ENCODE results near the gene KCNRG.
"Not testable (repeated sequence)": the region's sequence is repeated elsewhere in the genome, so short reads cannot be mapped to it uniquely, and the experiment has no call there.

Gene KCNRG

GRCh38 chr13:50012396-50013169, 2.7 kb upstream of the KCNRG start:
- DNase-seq: no peak

- no peak for DNase-seq
Measured at GRCh38 chr13:50014386-50014785, 858 bp upstream of the KCNRG start.

GRCh38 chr13:50015750-50016149, 506 bp downstream of the KCNRG start:
- no peak for DNase-seq

GRCh38 chr13:50016444-50016843, 1.2 kb downstream of the KCNRG start:
- no peak for DNase-seq

GRCh38 chr13:50017819-50018218, 2.6 kb downstream of the KCNRG start:
- no peak for DNase-seq

GRCh38 chr13:50025436-50025835, 10.2 kb downstream of the KCNRG start:
- no peak for DNase-seq

GRCh38 chr13:50026788-50027473, 11.7 kb downstream of the KCNRG start:
- no peak for DNase-seq

- no peak for DNase-seq
Measured at GRCh38 chr13:50030315-50030714, 15.1 kb downstream of the KCNRG start.

GRCh38 chr13:50033725-50034124, 18.5 kb downstream of the KCNRG start:
- DNase-seq: no peak

- no peak for DNase-seq
Measured at GRCh38 chr13:50037788-50038187, 22.5 kb downstream of the KCNRG start.

GRCh38 chr13:50038266-50038665, 23.0 kb downstream of the KCNRG start:
- DNase-seq: no peak

- no peak for DNase-seq
Measured at GRCh38 chr13:50052478-50052877, 37.2 kb downstream of the KCNRG start.

GRCh38 chr13:50053844-50054243, 38.6 kb downstream of the KCNRG start:
- no peak for DNase-seq

GRCh38 chr13:50055454-50055853, 40.2 kb downstream of the KCNRG start:
- no peak for DNase-seq

GRCh38 chr13:50060718-50061117, 45.5 kb downstream of the KCNRG start:
- DNase-seq: no peak

- not testable (repeated sequence) for DNase-seq
Measured at GRCh38 chr13:50062336-50062735, 47.1 kb downstream of the KCNRG start.

GRCh38 chr13:50065712-50066111, 50.5 kb downstream of the KCNRG start:
- DNase-seq: no peak

GRCh38 chr13:50068508-50068907, 53.3 kb downstream of the KCNRG start:
- DNase-seq: no peak

GRCh38 chr13:50069261-50069660, 54.0 kb downstream of the KCNRG start:
- no peak for DNase-seq

- no peak for DNase-seq
Measured at GRCh38 chr13:50070186-50070585, 54.9 kb downstream of the KCNRG start.

Data from stimulated activated CD4-positive, alpha-beta T cell treated with anti-CD3 and anti-CD28 coated beads, Interleukin-2, amount 100 ng/mL, for 24 hours (primary cell).